Urinary bladder (tissue), 4 donors: ENCODE results near the gene SFI1. TPM values are rescaled to one million over a fixed set of nuclear protein-coding genes. Genes with fewer than 3 reads are reported as not detected.
A peak's percentile ranks its signal among the peaks of the same experiment; 100 is the strongest.
"Not testable (repeated sequence)": the region's sequence is repeated elsewhere in the genome, so short reads cannot be mapped to it uniquely, and the experiment has no call there.

Experiments
- DNase-seq: peaks from one replicate; pipeline ENCODE4 v3.0.0-alpha.2; 2015; ENCODE audit errors: extremely low spot score
- H3K27ac ChIP-seq: one replicate; pipeline ENCODE4 v1.5.1; 2013; ENCODE audit warnings: low read depth, mild to moderate bottlenecking, moderate library complexity
- H3K36me3 ChIP-seq: one replicate; pipeline ENCODE4 v1.6.1; 2013; ENCODE audit warnings: mild to moderate bottlenecking, moderate library complexity; ENCODE audit not compliant: insufficient read depth
- H3K4me1 ChIP-seq: one replicate; pipeline ENCODE4 v1.6.1; 2013; ENCODE audit warnings: mild to moderate bottlenecking, moderate library complexity; ENCODE audit not compliant: insufficient read depth
- H3K4me3 ChIP-seq: one replicate; pipeline ENCODE4 v1.5.1; 2013; ENCODE audit warnings: low read depth, low read length
- WGBS: extraction: QIAGEN DNeasy Blood & Tissue Kit; methylation state at CpG from one replicate; pipeline ENCODE4 v1.1.7; 2013; 5-methylcytosine and 5-hydroxymethylcytosine counted together
- polyA plus RNA-seq: library from polyadenylated mRNA; stranded (reverse); fragments of 200-250 nt; gene quantifications from one replicate; pipeline ENCODE4 v1.2.3, GENCODE V29; 2013
- total RNA-seq: library from RNA; depleted of rRNA; stranded (reverse); fragments of >200 nt; gene quantifications from one replicate; pipeline ENCODE4 v1.2.3, GENCODE V29; 2014
- donor health status: healthy with polysubstance abuse.
- donor health status: healthy.

Gene SFI1
- total and polyA plus RNA-seq, 2 donors, result 14.6 to 22.7 TPM

- not testable (repeated sequence) for H3K4me3 ChIP-seq, H3K4me1 ChIP-seq, H3K27ac ChIP-seq, DNase-seq, H3K36me3 ChIP-seq
- 92% methylated on average over 8 of the region's 8 CpGs for whole genome bisulfite sequencing
Observed at GRCh38 chr22:31482470-31482869, 13.9 kb upstream of the SFI1 start.

GRCh38 chr22:31486369-31486768 lies 10.0 kb upstream of the SFI1 start:
- not testable (repeated sequence) for H3K4me3 ChIP-seq, H3K36me3 ChIP-seq, DNase-seq, H3K27ac ChIP-seq, H3K4me1 ChIP-seq
- WGBS, result 88% methylated on average over 11 of the region's 11 CpGs

GRCh38 chr22:31486951-31487350 lies 9.4 kb upstream of the SFI1 start:
- no peak for DNase-seq
- Histone ChIP-seq H3K4me1 (no peaks in the 10 kb centered on the region), H3K36me3 (no peaks in the 10 kb centered on the region), H3K27ac (no peak overlapping the region), H3K4me3 (no peak overlapping the region)
- WGBS, result 100% methylated on average over 2 of the region's 2 CpGs

- no peak for DNase-seq
- Histone ChIP-seq H3K4me3 (peak overlapping the region; percentile 94), H3K4me1 (no peaks in the 10 kb centered on the region), H3K36me3 (no peaks in the 10 kb centered on the region), H3K27ac (no peak overlapping the region)
- WGBS, result 80% methylated on average over 6 of the region's 6 CpGs
Observed at GRCh38 chr22:31488346-31488883, 7.9 kb upstream of the SFI1 start.

GRCh38 chr22:31488988-31489617 lies 7.2 kb upstream of the SFI1 start:
- Histone ChIP-seq H3K4me3 (peak overlapping the region; percentile 94), H3K4me1 (no peaks in the 10 kb centered on the region), H3K27ac (peak overlapping the region; percentile 90), H3K36me3 (no peaks in the 10 kb centered on the region)
- under 1% methylated on average over 61 of the region's 61 CpGs for WGBS
- no peak for DNase-seq

GRCh38 chr22:31489632-31490495 lies 6.5 kb upstream of the SFI1 start, which contains the start of gene EIF4ENIF1:
Gene EIF4ENIF1 (minus strand): TSS chr22:31489842. CDS start chr22:31488718, 1,124 bp downstream.
- H3K4me3 ChIP-seq, result peak within 1 kb of the TSS; percentile 94
- under 1% methylated on average over 99 of the region's 100 CpGs for WGBS
- DNase-seq, result peak; percentile 47
- H3K27ac ChIP-seq, result peak within 1 kb of the TSS; percentile 90
- H3K36me3 ChIP-seq, result no peaks in the 10 kb centered on the region
- no peaks in the 10 kb centered on the region for H3K4me1 ChIP-seq

GRCh38 chr22:31490496-31490925 lies 5.8 kb upstream of the SFI1 start:
- DNase-seq, result peak; percentile 25
- no peaks in the 10 kb centered on the region for H3K4me1 ChIP-seq
- peak overlapping the region; percentile 94 for H3K4me3 ChIP-seq
- 1% methylated on average over 15 of the region's 15 CpGs for WGBS
- H3K27ac ChIP-seq, result peak overlapping the region; percentile 90
- H3K36me3 ChIP-seq, result no peaks in the 10 kb centered on the region

- H3K4me3 ChIP-seq, result no peak overlapping the region
- H3K36me3 ChIP-seq, result no peaks in the 10 kb centered on the region
- H3K4me1 ChIP-seq, result no peaks in the 10 kb centered on the region
- DNase-seq, result no peak
- peak overlapping the region; percentile 44 for H3K27ac ChIP-seq
- WGBS, result 76% methylated on average over 8 of the region's 8 CpGs
Observed at GRCh38 chr22:31491218-31491962, 4.9 kb upstream of the SFI1 start.

- H3K27ac ChIP-seq, result no peak overlapping the region
- no peaks in the 10 kb centered on the region for H3K4me1 ChIP-seq
- H3K4me3 ChIP-seq, result no peak overlapping the region
- 86% methylated on average over 3 of the region's 3 CpGs for WGBS
- no peaks in the 10 kb centered on the region for H3K36me3 ChIP-seq
- no peak for DNase-seq
Observed at GRCh38 chr22:31492151-31492550, 4.2 kb upstream of the SFI1 start.

- H3K36me3 ChIP-seq, result not testable (repeated sequence)
Observed at GRCh38 chr22:31493355-31493754, 3.0 kb upstream of the SFI1 start.

GRCh38 chr22:31495343-31495742 lies 993 bp upstream of the SFI1 start:
- DNase-seq, result no peak
- H3K4me3 ChIP-seq, result no peak overlapping the region
- WGBS, result 73% methylated on average over 15 of the region's 15 CpGs
- no peak overlapping the region for H3K27ac ChIP-seq
- H3K36me3 ChIP-seq, result no peaks in the 10 kb centered on the region
- H3K4me1 ChIP-seq, result no peaks in the 10 kb centered on the region

More at GRCh38 chr22:31493355-31493754, 3.0 kb upstream of the SFI1 start:
- 95% methylated on average over 5 of the region's 5 CpGs for WGBS
- H3K4me1 ChIP-seq, H3K4me3 ChIP-seq, DNase-seq, H3K27ac ChIP-seq: not testable (repeated sequence)

GRCh38 chr22:31496735-31497146 lies 405 bp downstream of the SFI1 start:
- H3K27ac ChIP-seq, result peak overlapping the region; percentile 24
- 1% methylated on average over 30 of the region's 30 CpGs for WGBS
- H3K4me1 ChIP-seq, result no peaks in the 10 kb centered on the region
- H3K36me3 ChIP-seq, result no peaks in the 10 kb centered on the region
- H3K4me3 ChIP-seq, result peak overlapping the region; percentile 68
- DNase-seq, result no peak
